CD14-positive monocyte (primary cell): ENCODE measurements around the gene RNF152. TPM values are rescaled to one million over a fixed set of nuclear protein-coding genes. Genes with fewer than 3 reads are reported as not detected.

Experiments
- DNase-seq, 3 donors: peaks; one replicate each; pipeline ENCODE4 v3.0.0-alpha.2; 2011 to 2022
- H2AFZ ChIP-seq: 2 replicates; pipeline ENCODE4 v1.6.0; 2012; ENCODE audit warnings: mild to moderate bottlenecking, low read depth, low read length, inconsistent platforms; ENCODE audit not compliant: insufficient read depth, poor library complexity, severe bottlenecking
- H3K27ac ChIP-seq, 2 donors: 1 replicate in 1 of 2; 2 replicates in 1 of 2; pipeline ENCODE4 v1.5.1; 2012 to 2013; ENCODE audit warnings: low read length in 2 of 2, control low read depth in 1 of 2, inconsistent platforms in 1 of 2, low read depth in 1 of 2, mild to moderate bottlenecking in 1 of 2
- H3K27me3 ChIP-seq, 2 donors: one replicate each; pipeline versions ENCODE4 v1.6.0 to v1.6.1; 2011 to 2013; ENCODE audit warnings: low read length in 2 of 2; ENCODE audit not compliant: control insufficient read depth in 2 of 2, insufficient read depth in 2 of 2
- H3K36me3 ChIP-seq, 2 donors: replicated peaks in 1 of 2; 1 replicate in 1 of 2; 2 replicates in 1 of 2; pipeline versions ENCODE4 v1.5.1 to v1.6.1; 2012 to 2013; ENCODE audit warnings: low read length in 2 of 2, control low read depth in 1 of 2, inconsistent platforms in 1 of 2, mild to moderate bottlenecking in 1 of 2; ENCODE audit not compliant: insufficient read depth in 2 of 2, control insufficient read depth in 1 of 2
- H3K4me1 ChIP-seq, 2 donors: 1 replicate in 1 of 2; 2 replicates in 1 of 2; pipeline versions ENCODE4 v1.5.1 to v1.6.1; 2012 to 2013; ENCODE audit warnings: low read length in 2 of 2, control low read depth in 1 of 2, inconsistent platforms in 1 of 2, mild to moderate bottlenecking in 1 of 2, moderate library complexity in 1 of 2; ENCODE audit not compliant: insufficient read depth in 2 of 2, control insufficient read depth in 1 of 2
- H3K4me2 ChIP-seq: replicated peaks from 2 replicates; pipeline ENCODE3; 2012; ENCODE audit warnings: low read length, moderate library complexity, mild to moderate bottlenecking; ENCODE audit not compliant: poor library complexity, severe bottlenecking; ENCODE audit errors: extremely low read depth
- H3K4me3 ChIP-seq, 3 experiments: fragments of 200-600 bp in 1 of 3; sonication (generic) in 1 of 3; replicated peaks in 1 of 3; 1 replicate in 2 of 3; 2 replicates in 1 of 3; pipeline ENCODE4 v1.5.1; 2011 to 2013; ENCODE audit warnings: low read length in 3 of 3, mild to moderate bottlenecking in 3 of 3, control low read depth in 2 of 3, low read depth in 2 of 3, inconsistent platforms in 1 of 3, moderate library complexity in 1 of 3
- H3K79me2 ChIP-seq: 2 replicates; pipeline ENCODE4 v1.6.0; 2012; ENCODE audit warnings: mild to moderate bottlenecking, control low read depth, inconsistent platforms, low read length, moderate library complexity; ENCODE audit not compliant: insufficient read depth
- H3K9ac ChIP-seq: 2 replicates; pipeline ENCODE4 v1.6.0; 2017; ENCODE audit warnings: low read length, mild to moderate bottlenecking; ENCODE audit not compliant: insufficient read depth, poor library complexity, severe bottlenecking
- H3K9me3 ChIP-seq, 2 donors: replicated peaks in 1 of 2; 1 replicate in 1 of 2; 2 replicates in 1 of 2; pipeline versions ENCODE4 v1.5.1 to v1.6.1; 2012 to 2013; ENCODE audit warnings: low read length in 2 of 2, control low read depth in 1 of 2; ENCODE audit not compliant: control insufficient read depth in 1 of 2, insufficient read depth in 1 of 2
- H4K20me1 ChIP-seq: 2 replicates; pipeline ENCODE4 v1.6.0; 2012; ENCODE audit warnings: mild to moderate bottlenecking, low read length, control low read depth, moderate library complexity; ENCODE audit not compliant: insufficient read depth
- H3K27ac Mint-ChIP-seq, 7 donors: one replicate each; pipeline ENCODE4 v1.8.0; 2020; ENCODE audit warnings: mild to moderate bottlenecking in 7 of 7, mixed read lengths in 7 of 7, moderate library complexity in 6 of 7, inconsistent platforms in 2 of 7
- H3K27me3 Mint-ChIP-seq, 3 donors: one replicate each; pipeline ENCODE4 v1.8.0; 2021 to 2022; ENCODE audit warnings: low read depth in 3 of 3, mild to moderate bottlenecking in 3 of 3, mixed read lengths in 3 of 3, moderate library complexity in 3 of 3, inconsistent platforms in 1 of 3
- H3K36me3 Mint-ChIP-seq, 2 donors: one replicate each; pipeline ENCODE4 v1.8.0; 2020; ENCODE audit warnings: mixed read lengths in 2 of 2, inconsistent platforms in 1 of 2, mild to moderate bottlenecking in 1 of 2
- H3K4me1 Mint-ChIP-seq: one replicate; pipeline ENCODE4 v1.8.0; 2020; ENCODE audit warnings: mild to moderate bottlenecking, mixed read lengths
- H3K4me3 Mint-ChIP-seq, 2 donors: one replicate each; pipeline ENCODE4 v1.8.0; 2020; ENCODE audit warnings: mild to moderate bottlenecking in 2 of 2, mixed read lengths in 2 of 2, moderate library complexity in 1 of 2
- H3K9me3 Mint-ChIP-seq, 7 donors: one replicate each; pipeline ENCODE4 v1.8.0; 2020 to 2022; ENCODE audit warnings: mixed read lengths in 7 of 7, mild to moderate bottlenecking in 6 of 7, moderate library complexity in 6 of 7, inconsistent platforms in 2 of 7
- WGBS: methylation state at CpG from one replicate; pipeline ENCODE4 v1.1.5; 2013; ENCODE audit warnings: missing lambda C conversion rate; ENCODE audit not compliant: insufficient coverage; 5-methylcytosine and 5-hydroxymethylcytosine counted together
- intact Hi-C, 2 donors: fragments of 100-400 bp; cut with micrococcal nuclease; formaldehyde crosslinking; loops; one replicate each; pipeline versions ENCODE4 v1.15.0 to v1.15.1; 2023
- polyA plus RNA-seq, 3 donors: library from polyadenylated mRNA; depleted of rRNA in 1 of 3; unstranded in 2 of 3; stranded (reverse) in 1 of 3; fragments of 300-500 nt in 2 of 3; fragments of >200 nt in 1 of 3; fragmentation: Illumina TruSeq in 2 of 3; gene quantifications; 1 replicate in 2 of 3; 2 replicates in 1 of 3; pipeline ENCODE4 v1.2.3, GENCODE V29; 2012 to 2021
- TF ChIP-seq, protein P1 (sequence below): fragments of 200-600 bp; IDR thresholded peaks from one replicate; pipeline ENCODE4 v1.8.0; 2022; ENCODE audit warnings: antibody characterized with exemption, mild to moderate bottlenecking

The RNF152 gene
- polyA plus RNA-seq, 3 donors, result 0.03 to 0.54 (median 0.45) TPM

- 0% methylated on average over 1 of the region's 2 CpGs for WGBS
- TF ChIP-seq, protein P1, sequence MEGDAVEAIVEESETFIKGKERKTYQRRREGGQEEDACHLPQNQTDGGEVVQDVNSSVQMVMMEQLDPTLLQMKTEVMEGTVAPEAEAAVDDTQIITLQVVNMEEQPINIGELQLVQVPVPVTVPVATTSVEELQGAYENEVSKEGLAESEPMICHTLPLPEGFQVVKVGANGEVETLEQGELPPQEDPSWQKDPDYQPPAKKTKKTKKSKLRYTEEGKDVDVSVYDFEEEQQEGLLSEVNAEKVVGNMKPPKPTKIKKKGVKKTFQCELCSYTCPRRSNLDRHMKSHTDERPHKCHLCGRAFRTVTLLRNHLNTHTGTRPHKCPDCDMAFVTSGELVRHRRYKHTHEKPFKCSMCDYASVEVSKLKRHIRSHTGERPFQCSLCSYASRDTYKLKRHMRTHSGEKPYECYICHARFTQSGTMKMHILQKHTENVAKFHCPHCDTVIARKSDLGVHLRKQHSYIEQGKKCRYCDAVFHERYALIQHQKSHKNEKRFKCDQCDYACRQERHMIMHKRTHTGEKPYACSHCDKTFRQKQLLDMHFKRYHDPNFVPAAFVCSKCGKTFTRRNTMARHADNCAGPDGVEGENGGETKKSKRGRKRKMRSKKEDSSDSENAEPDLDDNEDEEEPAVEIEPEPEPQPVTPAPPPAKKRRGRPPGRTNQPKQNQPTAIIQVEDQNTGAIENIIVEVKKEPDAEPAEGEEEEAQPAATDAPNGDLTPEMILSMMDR, result no peak
- intact Hi-C loops, result no loop called here
- Histone ChIP-seq H3K36me3 (no peaks in the 10 kb centered on the region), H3K79me2 (no peaks in the 10 kb centered on the region), H3K4me3 (peak overlapping the region in 1 of 3 experiments; percentile 12), H4K20me1 (no peaks in the 10 kb centered on the region), H2AFZ (no peak overlapping the region), H3K27ac (no peak overlapping the region), H3K4me1 (peaks cover 17 to 19% of the 10 kb centered on the region in 2 donors), H3K27me3 (peaks cover 88 to 95% of the 10 kb centered on the region in 2 donors), H3K9ac (no peak overlapping the region), H3K4me2 (peak overlapping the region; percentile 31), H3K9me3 (peaks cover 6 to 27% of the 10 kb centered on the region in 2 donors)
- DNase-seq, result no peak
- H3K4me1 Mint-ChIP-seq, result peaks cover 16% of the 10 kb centered on the region
- no peak overlapping the region for H3K27ac Mint-ChIP-seq
- H3K27me3 Mint-ChIP-seq, result peaks cover 78 to 90% (median 84%) of the 10 kb centered on the region in 3 donors
- peak overlapping the region in 1 of 2 donors; percentile 71 for H3K4me3 Mint-ChIP-seq
- H3K9me3 Mint-ChIP-seq, result peaks cover 4 to 24% (median 13%) of the 10 kb centered on the region in 7 donors
- peaks cover 2 to 5% of the 10 kb centered on the region in 2 donors for H3K36me3 Mint-ChIP-seq
Measured at GRCh38 chr18:61832858-61833257, 59.9 kb downstream of the RNF152 start.

DNA sequence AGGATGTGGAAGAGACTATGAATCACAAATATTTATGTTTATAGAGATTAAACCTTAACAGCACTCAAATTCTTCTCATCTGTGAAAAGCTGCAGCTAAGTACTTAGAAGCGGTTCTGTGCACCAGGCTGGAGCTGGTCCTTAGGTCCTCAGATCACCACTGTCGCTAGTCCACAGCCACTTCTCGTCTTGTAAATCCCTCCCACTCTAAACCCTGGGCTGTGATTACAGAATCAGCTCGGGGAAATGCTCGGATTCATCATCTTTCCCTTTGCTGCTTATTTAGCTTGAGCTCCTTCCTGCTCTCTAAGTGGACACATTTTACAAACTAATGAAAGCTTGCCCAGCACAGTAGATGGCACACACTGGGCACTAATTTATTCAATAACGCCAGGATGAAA lies 61.7 kb downstream of the RNF152 start:
- Histone ChIP-seq H2AFZ (no peak overlapping the region), H3K4me1 (peaks cover 17 to 19% of the 10 kb centered on the region in 2 donors), H3K4me2 (no peak overlapping the region), H3K4me3 (no peak overlapping the region), H3K27ac (no peak overlapping the region), H3K9me3 (peaks cover 2 to 22% of the 10 kb centered on the region in 2 donors), H3K9ac (no peak overlapping the region), H3K79me2 (no peaks in the 10 kb centered on the region), H3K27me3 (peaks cover 85 to 95% of the 10 kb centered on the region in 2 donors), H4K20me1 (no peaks in the 10 kb centered on the region), H3K36me3 (no peaks in the 10 kb centered on the region)
- no peak for DNase-seq
- WGBS, result 84% methylated on average over 3 of the region's 6 CpGs
- Mint-ChIP-seq H3K27me3 (peaks cover 75 to 85% (median 79%) of the 10 kb centered on the region in 3 donors), H3K9me3 (peaks cover 1 to 14% (median 6%) of the 10 kb centered on the region in 7 donors), H3K4me1 (peaks cover 16% of the 10 kb centered on the region), H3K36me3 (peaks cover 2 to 3% of the 10 kb centered on the region in 2 donors), H3K4me3 (peak overlapping the region in 1 of 2 donors; percentile 65), H3K27ac (no peak overlapping the region)
- intact Hi-C loops, result no loop called here
- TF ChIP-seq, protein P1, result no peak
